Measurements from ENCODE around the gene SCD5. TPM values are rescaled to one million over a fixed set of nuclear protein-coding genes. Genes with fewer than 3 reads are reported as not detected.

SCD5 gene
- polyA plus RNA-seq, 2 of the 4 experiments (the other 2 are of a cell fraction): 9.8 to 11.9 TPM

DNA sequence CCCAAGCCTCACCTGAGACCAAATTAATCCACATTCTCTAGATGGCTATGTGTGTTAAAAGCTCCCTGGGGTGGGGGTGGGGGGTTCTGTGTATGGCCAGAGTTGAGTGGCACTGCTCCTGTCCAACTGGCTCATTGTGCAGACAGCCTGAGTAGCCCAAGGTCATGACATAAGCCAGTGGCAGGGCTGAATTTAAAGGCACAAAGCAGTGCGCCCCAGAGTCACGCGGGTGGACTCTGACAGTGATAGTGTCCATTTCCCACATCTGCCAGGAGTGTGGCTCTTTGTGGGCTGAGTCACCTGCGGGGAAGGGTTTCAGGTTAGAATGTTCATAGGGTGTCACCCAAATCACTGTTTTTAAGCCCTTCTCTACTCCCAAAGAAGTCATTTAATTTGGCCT lies 45.4 kb downstream of the SCD5 start:
- CTCF ChIA-PET: no interaction called here

GRCh38 chr4:82748810-82749470 lies 49.7 kb downstream of the SCD5 start:
- POLR2A ChIA-PET: interaction anchor here (0.5 kb wide), 1 partner anchor 31 kb away, joined by 3 read pairs; no protein-coding TSS in a partner anchor
- no peak for ATAC-seq
- H3K27ac ChIP-seq: no peak overlapping the region
- 75% methylated on average over 6 of the region's 6 CpGs for WGBS (ENCODE audit: missing lambda C conversion rate)
- TF ChIP-seq CBX8 (IDR thresholded peaks at IDR 0.05) (no peak), CBX2 (IDR thresholded peaks at IDR 0.05; ENCODE audit: borderline replicate concordance, low read depth) (no peak), RFX5 (IDR thresholded peaks at IDR 0.05) (no peak), FOSL2 (IDR thresholded peaks at IDR 0.05) (no peak), FOSL2 (CRISPR knock-in tag; IDR thresholded peaks at IDR 0.05) (no peak), FOXS1 (CRISPR knock-in tag; IDR thresholded peaks at IDR 0.05) (no peak), GATA3 (IDR thresholded peaks at IDR 0.05; ENCODE audit: borderline replicate concordance) (no peak), E2F6 (IDR thresholded peaks at IDR 0.05; ENCODE audit: borderline replicate concordance, low read depth) (no peak), HDAC2 (IDR thresholded peaks at IDR 0.05) (no peak), BHLHE40 (IDR thresholded peaks at IDR 0.05; ENCODE audit: low read depth, low read length) (no peak), ZC3H11A (IDR thresholded peaks at IDR 0.05) (no peak), MAFK (IDR thresholded peaks at IDR 0.05; ENCODE audit: partially characterized antibody) (no peak)
- TF ChIP-seq, protein P1, sequence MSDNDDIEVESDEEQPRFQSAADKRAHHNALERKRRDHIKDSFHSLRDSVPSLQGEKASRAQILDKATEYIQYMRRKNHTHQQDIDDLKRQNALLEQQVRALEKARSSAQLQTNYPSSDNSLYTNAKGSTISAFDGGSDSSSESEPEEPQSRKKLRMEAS (IDR thresholded peaks at IDR 0.05): no peak
- TF ChIP-seq, protein P2, sequence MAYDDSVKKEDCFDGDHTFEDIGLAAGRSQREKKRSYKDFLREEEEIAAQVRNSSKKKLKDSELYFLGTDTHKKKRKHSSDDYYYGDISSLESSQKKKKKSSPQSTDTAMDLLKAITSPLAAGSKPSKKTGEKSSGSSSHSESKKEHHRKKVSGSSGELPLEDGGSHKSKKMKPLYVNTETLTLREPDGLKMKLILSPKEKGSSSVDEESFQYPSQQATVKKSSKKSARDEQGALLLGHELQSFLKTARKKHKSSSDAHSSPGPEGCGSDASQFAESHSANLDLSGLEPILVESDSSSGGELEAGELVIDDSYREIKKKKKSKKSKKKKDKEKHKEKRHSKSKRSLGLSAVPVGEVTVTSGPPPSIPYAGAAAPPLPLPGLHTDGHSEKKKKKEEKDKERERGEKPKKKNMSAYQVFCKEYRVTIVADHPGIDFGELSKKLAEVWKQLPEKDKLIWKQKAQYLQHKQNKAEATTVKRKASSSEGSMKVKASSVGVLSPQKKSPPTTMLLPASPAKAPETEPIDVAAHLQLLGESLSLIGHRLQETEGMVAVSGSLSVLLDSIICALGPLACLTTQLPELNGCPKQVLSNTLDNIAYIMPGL (CRISPR knock-in tag; IDR thresholded peaks at IDR 0.05; ENCODE audit: borderline replicate concordance): no peak
- H3K4me1 ChIP-seq: no peaks in the 10 kb centered on the region
- no peak overlapping the region for H3K4me2 ChIP-seq
- no peak overlapping the region for H3K4me3 ChIP-seq
- CTCF ChIA-PET: interaction anchor here (2.0 to 2.1 kb wide), 2 partner anchors 10 kb away, joined by 6 to 7 read pairs; no protein-coding TSS in a partner anchor
- H3K9me3 ChIP-seq: no peaks in the 10 kb centered on the region
- FAIRE-seq: no peak
- no peak for DNase-seq (ENCODE audit: low read depth in 1 of 2, low spot score in 1 of 2)

More for the DNA sequence above, 45.4 kb downstream of the SCD5 start:
- no peak overlapping the region for H3K27ac ChIP-seq
- no peak for ATAC-seq
- no peaks in the 10 kb centered on the region for H3K9me3 ChIP-seq
- H3K4me3 ChIP-seq: no peak overlapping the region
- no peak for DNase-seq (ENCODE audit: low read depth in 1 of 2, low spot score in 1 of 2)
- POLR2A ChIA-PET: no interaction called here
- FAIRE-seq: no peak
- 86% methylated on average over 4 of the region's 4 CpGs for WGBS (ENCODE audit: missing lambda C conversion rate)
- TF ChIP-seq, protein P3, sequence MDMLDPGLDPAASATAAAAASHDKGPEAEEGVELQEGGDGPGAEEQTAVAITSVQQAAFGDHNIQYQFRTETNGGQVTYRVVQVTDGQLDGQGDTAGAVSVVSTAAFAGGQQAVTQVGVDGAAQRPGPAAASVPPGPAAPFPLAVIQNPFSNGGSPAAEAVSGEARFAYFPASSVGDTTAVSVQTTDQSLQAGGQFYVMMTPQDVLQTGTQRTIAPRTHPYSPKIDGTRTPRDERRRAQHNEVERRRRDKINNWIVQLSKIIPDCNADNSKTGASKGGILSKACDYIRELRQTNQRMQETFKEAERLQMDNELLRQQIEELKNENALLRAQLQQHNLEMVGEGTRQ (IDR thresholded peaks at IDR 0.05): no peak
- TF ChIP-seq JUNB (IDR thresholded peaks at IDR 0.05): no peak
- no peak for TF ChIP-seq SMC3 (IDR thresholded peaks at IDR 0.05)
- TF ChIP-seq KDM5A (IDR thresholded peaks at IDR 0.05): no peak
- no peak for TF ChIP-seq FOSB (CRISPR knock-in tag; IDR thresholded peaks at IDR 0.05)
- no peak for TF ChIP-seq FOXS1 (CRISPR knock-in tag; IDR thresholded peaks at IDR 0.05)
- H3K4me2 ChIP-seq: no peak overlapping the region
- no peaks in the 10 kb centered on the region for H3K4me1 ChIP-seq

GRCh38 chr4:82747686-82748575 lies 50.7 kb downstream of the SCD5 start:
- 81% methylated on average over 6 of the region's 6 CpGs for WGBS (ENCODE audit: missing lambda C conversion rate)
- H3K9me3 ChIP-seq: no peaks in the 10 kb centered on the region
- H3K27ac ChIP-seq: no peak overlapping the region
- ChIA-PET POLR2A (interaction anchor here (0.5 kb wide), 1 partner anchor 30 kb away, joined by 3 read pairs; no protein-coding TSS in a partner anchor), CTCF (interaction anchor here (2.0 kb wide), 1 partner anchor 9 kb away, joined by 6 read pairs; no protein-coding TSS in a partner anchor)
- no peak for FAIRE-seq
- no peak for ATAC-seq
- H3K4me2 ChIP-seq: no peak overlapping the region
- no peak for DNase-seq (ENCODE audit: low read depth in 1 of 2, low spot score in 1 of 2)
- no peak overlapping the region for H3K4me3 ChIP-seq
- no peaks in the 10 kb centered on the region for H3K4me1 ChIP-seq
- TF ChIP-seq ELK1 (IDR thresholded peaks at IDR 0.05; ENCODE audit: low read depth, low read length) (no peak), MAZ (IDR thresholded peaks at IDR 0.05; ENCODE audit: borderline replicate concordance, low read depth, low read length) (no peak), EHMT2 (IDR thresholded peaks at IDR 0.05; ENCODE audit: low read depth) (no peak), BCL3 (IDR thresholded peaks at IDR 0.05) (no peak)

Data from A549 (cell line).